ENCODE results near the gene SLCO2A1.

SLCO2A1 gene

GRCh38 chr3:133970339-133970738, 59.4 kb downstream of the SLCO2A1 start:
- no peaks in the 10 kb centered on the region for H3K36me3 ChIP-seq (ENCODE audit: insufficient read depth)
- H3K4me3 ChIP-seq (IDR thresholded peaks at IDR 0.05; ENCODE audit: insufficient read depth, low read depth, low read length), result no peak overlapping the region
- H3K4me1 ChIP-seq (ENCODE audit: low read depth, poor library complexity, severe bottlenecking), result no peaks in the 10 kb centered on the region
- H3K27me3 ChIP-seq (ENCODE audit: insufficient read depth, low read depth), result no peaks in the 10 kb centered on the region
- H3K27ac ChIP-seq, result no peak overlapping the region
- TF ChIP-seq CTCF (conservative IDR thresholded peaks at IDR 0.05; ENCODE audit: low read depth, low read length), result no peak
- H3K79me2 ChIP-seq (ENCODE audit: insufficient read depth, low read depth), result no peaks in the 10 kb centered on the region
- no peak overlapping the region for H3K9ac ChIP-seq
- H3K4me2 ChIP-seq, result no peak overlapping the region
- no peak overlapping the region for H2AFZ ChIP-seq (ENCODE audit: low read depth)
- no peaks in the 10 kb centered on the region for H4K20me1 ChIP-seq (ENCODE audit: insufficient read depth)

GRCh38 chr3:133967992-133968892, 61.5 kb downstream of the SLCO2A1 start:
- H3K27me3 ChIP-seq (ENCODE audit: insufficient read depth, low read depth), result no peaks in the 10 kb centered on the region
- no peaks in the 10 kb centered on the region for H3K79me2 ChIP-seq (ENCODE audit: insufficient read depth, low read depth)
- H4K20me1 ChIP-seq (ENCODE audit: insufficient read depth), result no peaks in the 10 kb centered on the region
- no peak overlapping the region for H3K27ac ChIP-seq
- no peak for TF ChIP-seq CTCF (conservative IDR thresholded peaks at IDR 0.05; ENCODE audit: low read depth, low read length)
- H3K9ac ChIP-seq, result no peak overlapping the region
- no peaks in the 10 kb centered on the region for H3K36me3 ChIP-seq (ENCODE audit: insufficient read depth)
- no peak overlapping the region for H2AFZ ChIP-seq (ENCODE audit: low read depth)
- H3K4me2 ChIP-seq, result no peak overlapping the region
- no peak overlapping the region for H3K4me3 ChIP-seq (IDR thresholded peaks at IDR 0.05; ENCODE audit: insufficient read depth, low read depth, low read length)
- no peaks in the 10 kb centered on the region for H3K4me1 ChIP-seq (ENCODE audit: low read depth, poor library complexity, severe bottlenecking)

GRCh38 chr3:133966954-133967353, 62.8 kb downstream of the SLCO2A1 start:
- Histone ChIP-seq H3K4me3 (IDR thresholded peaks at IDR 0.05; ENCODE audit: insufficient read depth, low read depth, low read length) (no peak overlapping the region), H3K27ac (no peak overlapping the region)

GRCh38 chr3:133965906-133966305, 63.8 kb downstream of the SLCO2A1 start:
- Histone ChIP-seq H3K79me2 (ENCODE audit: insufficient read depth, low read depth) (no peaks in the 10 kb centered on the region), H3K4me3 (IDR thresholded peaks at IDR 0.05; ENCODE audit: insufficient read depth, low read depth, low read length) (no peak overlapping the region), H3K9ac (no peak overlapping the region), H3K4me2 (no peak overlapping the region), H2AFZ (ENCODE audit: low read depth) (no peak overlapping the region), H3K36me3 (ENCODE audit: insufficient read depth) (no peaks in the 10 kb centered on the region), H3K27me3 (ENCODE audit: insufficient read depth, low read depth) (no peaks in the 10 kb centered on the region), H4K20me1 (ENCODE audit: insufficient read depth) (no peaks in the 10 kb centered on the region), H3K4me1 (ENCODE audit: low read depth, poor library complexity, severe bottlenecking) (no peaks in the 10 kb centered on the region), H3K27ac (no peak overlapping the region)
- no peak for TF ChIP-seq CTCF (conservative IDR thresholded peaks at IDR 0.05; ENCODE audit: low read depth, low read length)

More at GRCh38 chr3:133966954-133967353, 62.8 kb downstream of the SLCO2A1 start:
- Histone ChIP-seq H3K9ac (no peak overlapping the region), H3K27me3 (ENCODE audit: insufficient read depth, low read depth) (no peaks in the 10 kb centered on the region), H3K36me3 (ENCODE audit: insufficient read depth) (no peaks in the 10 kb centered on the region), H3K79me2 (ENCODE audit: insufficient read depth, low read depth) (no peaks in the 10 kb centered on the region), H3K4me1 (ENCODE audit: low read depth, poor library complexity, severe bottlenecking) (no peaks in the 10 kb centered on the region), H4K20me1 (ENCODE audit: insufficient read depth) (no peaks in the 10 kb centered on the region), H2AFZ (ENCODE audit: low read depth) (no peak overlapping the region), H3K4me2 (no peak overlapping the region)
- no peak for TF ChIP-seq CTCF (conservative IDR thresholded peaks at IDR 0.05; ENCODE audit: low read depth, low read length)

Measured in KMS-11 (cell line).